CD4-positive, alpha-beta T cell treated with Interleukin-17A for 1 hour (primary cell): ENCODE measurements around the gene ABCA10.
A peak's percentile ranks its signal among the peaks of the same experiment; 100 is the strongest.
"Not testable (repeated sequence)": the region's sequence is repeated elsewhere in the genome, so short reads cannot be mapped to it uniquely, and the experiment has no call there.

ENCODE experiments used
- DNase-seq: peaks from one replicate; pipeline ENCODE4 v3.0.0-alpha.2; 2020

Gene ABCA10

DNA sequence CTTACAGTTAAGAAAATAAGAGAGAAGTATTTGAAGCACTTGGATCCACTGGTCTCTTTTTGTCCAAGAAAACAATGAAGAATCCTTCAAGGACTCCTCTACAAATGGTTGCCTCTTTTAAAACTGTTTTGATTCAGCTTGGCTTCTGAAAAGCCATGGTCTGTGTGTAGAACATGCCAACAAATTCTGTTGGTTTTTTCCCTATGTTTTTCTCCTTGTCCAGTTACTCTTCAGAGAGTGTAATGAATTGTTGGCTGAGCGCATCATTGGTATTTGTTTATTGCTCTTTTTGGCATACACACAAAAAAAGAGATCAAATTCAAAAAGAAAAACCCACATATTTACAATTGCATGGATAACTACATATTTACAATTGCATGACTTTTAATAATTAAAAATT is at the start of gene ABCA10:
TSS of gene ABCA10 (minus strand) at position 249 of the 400 bp plus-strand sequence. CDS start 3,466 bp downstream, outside the sequence.
- DNase-seq = no peak

GRCh38 chr17:69276279-69276678 is 47.7 kb upstream of the ABCA10 start:
- not testable (repeated sequence) for DNase-seq

DNA sequence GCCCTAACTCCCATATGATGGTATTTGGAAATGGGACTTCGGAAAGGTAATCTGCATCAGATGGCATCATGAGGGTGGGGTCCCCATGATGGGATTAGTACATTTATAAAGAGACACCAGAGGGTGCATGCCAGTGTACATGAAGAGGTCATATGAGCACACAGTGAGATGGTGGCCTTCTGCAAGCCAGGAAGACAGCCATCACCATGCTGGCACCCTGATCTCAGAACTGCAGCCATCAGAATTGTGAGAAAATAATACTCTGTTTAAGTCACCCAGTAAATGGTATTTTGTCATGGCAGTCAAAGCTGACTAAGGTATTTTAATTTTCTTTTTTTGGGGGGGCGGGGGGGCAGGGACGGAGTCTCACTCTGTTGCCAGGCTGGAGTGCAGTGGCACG is 47.1 kb upstream of the ABCA10 start:
- DNase-seq = no peak

DNA sequence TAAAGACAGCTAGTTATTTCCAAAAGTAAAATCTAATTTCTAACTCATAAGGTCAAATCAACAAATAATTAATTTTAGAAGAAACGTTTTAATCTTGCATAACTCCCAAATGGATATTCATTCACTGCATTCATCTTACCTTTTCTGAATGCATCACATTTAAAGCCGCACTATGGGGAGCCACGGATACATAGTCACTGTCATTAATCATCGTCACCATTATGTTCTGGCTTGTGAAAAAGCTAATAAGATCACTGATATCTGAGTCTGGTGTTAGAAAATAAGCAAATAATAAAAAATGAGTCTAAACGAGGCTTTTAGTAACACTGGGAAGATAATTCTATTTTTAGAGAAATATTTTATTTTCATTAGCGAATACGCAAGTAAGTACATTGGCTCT is 42.4 kb upstream of the ABCA10 start:
- DNase-seq = no peak

- no peak for DNase-seq
Observed at GRCh38 chr17:69269131-69269998, 40.7 kb upstream of the ABCA10 start.

DNA sequence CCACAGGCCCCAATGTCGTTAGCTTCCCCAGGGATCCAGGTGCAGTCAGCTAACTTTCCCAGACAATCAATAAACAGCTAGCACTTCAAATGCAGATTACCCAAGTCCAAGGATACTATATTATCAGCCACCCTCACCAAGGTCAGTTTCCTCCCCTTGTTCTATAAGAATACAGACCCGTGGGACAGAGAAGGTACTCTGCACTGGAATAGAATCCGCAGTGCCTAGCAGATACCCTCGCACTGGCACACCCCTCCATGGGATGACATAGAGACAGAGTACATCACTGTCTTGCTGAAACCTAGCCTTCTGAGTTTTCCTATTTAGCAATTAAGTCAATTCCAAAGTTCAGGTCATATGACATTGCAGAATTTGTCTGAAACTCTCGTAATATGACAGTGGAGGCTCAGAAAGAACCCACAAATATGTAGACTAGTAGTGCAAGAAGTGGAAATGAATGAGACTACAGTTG is 40.0 kb upstream of the ABCA10 start:
- DNase-seq = no peak

DNA sequence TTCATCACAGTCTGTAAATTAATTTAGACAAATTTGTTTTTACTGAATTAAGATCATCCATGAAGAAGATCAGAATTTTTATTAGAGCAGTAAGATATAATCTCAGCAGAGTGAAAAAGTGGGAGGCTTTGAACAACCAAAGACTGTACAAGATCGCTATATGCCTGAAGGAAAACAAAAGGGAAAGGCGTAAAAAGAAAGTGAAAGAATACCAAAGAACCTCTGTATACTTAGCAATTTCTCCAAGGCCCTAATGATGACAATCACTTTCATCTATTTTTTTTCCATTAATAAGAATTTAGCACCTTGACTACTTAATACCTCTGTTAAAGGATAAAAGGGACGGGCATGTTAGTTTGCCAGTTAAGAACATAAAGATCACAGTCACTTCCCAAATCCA is 38.6 kb upstream of the ABCA10 start:
- no peak for DNase-seq

GRCh38 chr17:69265873-69266272 is 37.2 kb upstream of the ABCA10 start:
- DNase-seq = no peak

DNA sequence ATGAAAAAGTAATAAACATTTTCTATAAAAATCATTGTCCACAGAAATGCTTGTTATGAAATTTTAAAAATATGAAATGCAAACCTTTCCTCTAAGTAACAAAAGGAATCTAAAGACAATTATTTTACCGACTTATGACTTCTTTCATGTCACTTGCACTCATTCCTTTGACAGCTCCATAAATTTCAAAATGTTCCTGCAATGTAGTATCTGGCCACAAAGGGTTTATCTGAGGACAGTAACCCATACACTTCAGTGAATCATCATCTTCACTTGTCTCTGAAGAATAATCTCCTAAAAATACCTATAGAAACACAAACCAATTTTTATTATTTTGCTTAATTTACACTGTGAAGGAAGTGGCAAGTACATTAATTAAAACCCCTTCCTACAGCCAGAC is 25.6 kb upstream of the ABCA10 start:
- DNase-seq = no peak

GRCh38 chr17:69250641-69251040 is 22.0 kb upstream of the ABCA10 start:
- no peak for DNase-seq

DNA sequence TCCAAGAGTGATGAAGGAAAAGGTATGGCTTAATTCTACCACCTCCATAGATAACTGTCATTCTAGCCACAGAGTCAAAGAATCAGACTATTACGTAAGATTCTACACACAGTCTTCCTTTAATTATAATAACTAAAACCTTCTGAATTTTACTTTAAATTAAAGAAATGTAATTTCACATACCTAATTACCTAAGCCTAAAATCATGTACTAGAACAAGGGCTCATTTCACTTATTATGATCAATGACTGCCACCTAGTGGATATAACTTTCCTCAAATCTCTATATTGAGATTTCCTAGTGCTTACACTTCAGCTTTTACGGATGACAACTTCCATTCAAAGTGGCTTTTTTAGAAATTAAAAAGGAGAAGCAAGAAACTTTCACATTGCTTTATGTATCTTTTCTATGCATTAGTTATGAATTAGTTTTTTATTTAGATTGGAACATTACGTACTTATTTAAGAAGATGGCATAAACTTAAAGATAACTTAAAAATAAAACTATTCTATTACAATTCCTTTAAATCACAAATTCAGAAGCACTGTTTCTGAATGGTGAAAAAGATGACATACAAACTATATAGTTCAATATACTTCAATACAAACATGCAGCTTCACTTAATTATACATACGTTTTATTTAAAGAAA is 18.2 kb upstream of the ABCA10 start:
- peak; percentile 46 for DNase-seq

DNA sequence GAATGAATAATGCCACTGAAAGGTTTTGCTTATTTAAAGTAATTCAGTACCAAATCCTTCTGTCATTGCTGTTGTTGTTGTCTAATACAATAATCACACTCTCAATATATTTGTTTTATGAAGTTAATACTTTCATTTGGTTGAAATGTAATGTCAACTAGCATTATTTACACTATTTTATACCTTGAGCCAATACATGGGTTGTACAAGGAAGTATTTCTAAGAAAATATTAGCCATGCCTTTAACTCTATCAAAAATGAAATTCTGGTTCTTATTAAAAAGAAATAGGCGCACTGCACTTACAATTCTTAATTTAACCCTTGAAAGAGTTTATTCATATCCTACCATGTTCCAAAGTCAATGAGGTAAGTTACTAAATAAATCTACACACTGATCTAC is 17.6 kb upstream of the ABCA10 start:
- no peak for DNase-seq

- no peak for DNase-seq
Observed at GRCh38 chr17:69245617-69246016, 17.0 kb upstream of the ABCA10 start.

DNA sequence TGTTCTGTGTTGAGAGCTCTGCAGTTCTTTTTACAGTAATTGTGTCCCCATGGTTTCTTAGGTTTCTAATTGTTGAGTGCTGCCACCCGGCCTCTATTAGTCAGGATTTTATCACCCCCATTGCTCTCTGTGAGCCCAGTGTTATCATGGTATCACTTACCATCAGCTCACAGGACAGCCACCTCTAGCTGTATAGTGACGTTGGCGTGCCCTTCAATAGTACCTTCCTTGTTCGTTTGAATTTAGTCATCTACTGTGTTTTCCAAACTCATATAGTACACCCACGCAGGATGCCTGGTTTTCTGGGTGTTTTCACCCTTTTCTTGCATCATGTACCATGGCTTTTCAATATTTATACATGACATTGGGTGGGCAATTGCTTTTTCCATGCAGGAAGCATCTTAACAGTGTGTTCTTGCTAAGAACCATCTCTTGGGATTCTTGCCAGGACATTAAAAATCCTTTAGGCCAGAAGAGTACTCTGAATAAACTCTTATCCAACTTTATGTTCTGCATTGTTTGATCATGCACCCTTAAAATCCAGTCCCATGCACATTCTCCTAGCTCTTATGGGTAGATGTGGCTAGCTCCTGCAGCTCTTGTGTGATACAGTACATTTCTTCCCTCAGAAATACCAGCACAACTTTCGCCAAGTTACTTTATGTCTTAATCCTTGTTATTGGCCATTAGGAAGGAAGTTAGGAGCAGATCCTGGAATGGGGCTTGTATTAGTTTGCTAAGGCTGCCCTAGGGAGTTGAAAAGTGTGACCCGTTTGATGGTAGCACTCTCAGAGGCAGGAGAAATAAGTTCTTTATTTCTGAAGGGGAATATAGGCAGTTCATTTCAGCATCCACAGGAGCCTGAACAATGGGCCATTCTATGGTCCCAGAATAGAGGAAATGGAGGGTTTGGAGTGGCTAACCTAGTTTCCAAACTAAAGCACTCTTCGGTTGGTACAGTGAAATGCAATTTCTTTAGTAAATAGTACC is 11.3 kb upstream of the ABCA10 start:
- no peak for DNase-seq

- no peak for DNase-seq
Observed at GRCh38 chr17:69236946-69237345, 8.3 kb upstream of the ABCA10 start.

- DNase-seq = no peak
Observed at GRCh38 chr17:69236464-69236863, 7.8 kb upstream of the ABCA10 start.

GRCh38 chr17:69235338-69236058 is 6.9 kb upstream of the ABCA10 start:
- DNase-seq = peak; percentile 62

GRCh38 chr17:69232650-69233049 is 4.0 kb upstream of the ABCA10 start:
- no peak for DNase-seq

GRCh38 chr17:69231521-69231920 is 2.9 kb upstream of the ABCA10 start:
- DNase-seq = no peak

GRCh38 chr17:69230939-69231338 is 2.3 kb upstream of the ABCA10 start:
- DNase-seq = no peak

DNA sequence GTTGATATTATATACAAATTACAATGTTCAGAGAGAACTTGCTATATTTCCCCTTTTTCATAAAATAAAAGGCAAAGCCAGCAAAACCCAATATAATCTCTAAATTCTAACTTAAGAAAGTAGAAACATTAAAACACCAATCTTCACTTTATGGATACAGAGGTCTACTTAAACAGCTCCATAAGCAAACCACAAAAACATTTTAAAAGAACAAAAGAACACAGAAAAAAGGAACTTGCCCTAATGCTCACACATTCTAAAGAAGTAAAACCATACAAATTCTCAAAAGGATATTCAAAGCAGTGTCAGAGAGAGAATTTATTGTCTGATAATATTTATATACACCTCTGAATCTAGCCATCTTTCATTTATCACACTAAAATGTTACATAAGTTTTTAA is 606 bp downstream of the ABCA10 start:
- no peak for DNase-seq

GRCh38 chr17:69227541-69227940 is 1.1 kb downstream of the ABCA10 start:
- DNase-seq = no peak
